Measurements from ENCODE around the gene TRDMT1.
A peak's percentile ranks its signal among the peaks of the same experiment; 100 is the strongest.

Gene TRDMT1

GRCh38 chr10:17200912-17201793 is at the start of gene TRDMT1:
TSS of gene TRDMT1 (minus strand) at chr10:17201672. CDS start at chr10:17201634, 38 bp downstream.
- peak; percentile 62 to 80 (median 66) for DNase-seq (ENCODE audit: low read depth in 3 of 3)

GRCh38 chr10:17250736-17251135 is 49.3 kb upstream of the TRDMT1 start:
- DNase-seq (ENCODE audit: low read depth in 3 of 3), result no peak

DNA sequence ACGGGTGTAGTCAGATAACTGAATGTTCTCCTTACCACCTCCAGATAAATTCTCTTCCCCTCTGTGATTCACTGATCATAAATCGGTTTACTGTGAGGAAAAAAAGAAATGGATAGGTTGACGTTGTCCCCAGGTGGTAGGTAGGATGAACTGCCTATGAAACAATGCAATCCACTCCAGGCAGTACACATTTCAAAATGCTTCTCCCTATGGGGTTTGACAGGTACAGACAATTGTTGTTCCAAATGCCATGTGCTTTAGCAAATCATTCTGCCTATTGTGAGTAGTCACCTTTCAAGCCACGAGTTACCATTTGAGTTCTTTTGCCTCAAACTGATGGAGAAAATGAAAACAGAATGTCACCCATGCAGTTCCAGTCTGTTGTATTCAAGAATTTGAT is 48.3 kb upstream of the TRDMT1 start:
- no peak for DNase-seq (ENCODE audit: low read depth in 3 of 3)

- DNase-seq (ENCODE audit: low read depth in 3 of 3), result no peak
Observed at GRCh38 chr10:17248964-17249363, 47.5 kb upstream of the TRDMT1 start.

DNA sequence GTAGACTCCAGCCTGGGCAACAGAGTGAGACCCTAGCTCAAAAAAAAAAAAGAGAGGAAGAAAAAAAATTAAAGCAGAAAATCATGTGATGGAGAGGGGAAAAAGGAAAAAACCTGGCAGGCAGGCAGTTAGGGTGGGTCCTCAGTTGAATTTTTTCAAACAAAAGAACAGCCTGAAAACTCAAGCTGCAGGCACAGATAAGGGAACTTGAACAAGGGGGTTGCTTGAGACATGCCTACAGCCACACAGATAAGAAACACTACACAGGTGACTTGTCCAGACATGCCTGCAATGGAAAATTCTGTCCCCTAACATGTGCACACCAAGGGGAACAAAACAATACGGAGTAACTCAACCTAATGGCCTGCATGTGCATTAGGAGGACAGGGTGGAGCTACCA is 45.7 kb upstream of the TRDMT1 start:
- no peak for DNase-seq (ENCODE audit: low read depth in 3 of 3)

GRCh38 chr10:17244700-17245365 is 43.4 kb upstream of the TRDMT1 start:
- DNase-seq (ENCODE audit: low read depth in 3 of 3), result no peak

GRCh38 chr10:17241611-17242333 is 40.3 kb upstream of the TRDMT1 start:
- no peak for DNase-seq (ENCODE audit: low read depth in 3 of 3)

- DNase-seq (ENCODE audit: low read depth in 3 of 3), result no peak
Observed at GRCh38 chr10:17240616-17241015, 39.1 kb upstream of the TRDMT1 start.

- no peak for DNase-seq (ENCODE audit: low read depth in 3 of 3)
Observed at GRCh38 chr10:17240096-17240495, 38.6 kb upstream of the TRDMT1 start.

DNA sequence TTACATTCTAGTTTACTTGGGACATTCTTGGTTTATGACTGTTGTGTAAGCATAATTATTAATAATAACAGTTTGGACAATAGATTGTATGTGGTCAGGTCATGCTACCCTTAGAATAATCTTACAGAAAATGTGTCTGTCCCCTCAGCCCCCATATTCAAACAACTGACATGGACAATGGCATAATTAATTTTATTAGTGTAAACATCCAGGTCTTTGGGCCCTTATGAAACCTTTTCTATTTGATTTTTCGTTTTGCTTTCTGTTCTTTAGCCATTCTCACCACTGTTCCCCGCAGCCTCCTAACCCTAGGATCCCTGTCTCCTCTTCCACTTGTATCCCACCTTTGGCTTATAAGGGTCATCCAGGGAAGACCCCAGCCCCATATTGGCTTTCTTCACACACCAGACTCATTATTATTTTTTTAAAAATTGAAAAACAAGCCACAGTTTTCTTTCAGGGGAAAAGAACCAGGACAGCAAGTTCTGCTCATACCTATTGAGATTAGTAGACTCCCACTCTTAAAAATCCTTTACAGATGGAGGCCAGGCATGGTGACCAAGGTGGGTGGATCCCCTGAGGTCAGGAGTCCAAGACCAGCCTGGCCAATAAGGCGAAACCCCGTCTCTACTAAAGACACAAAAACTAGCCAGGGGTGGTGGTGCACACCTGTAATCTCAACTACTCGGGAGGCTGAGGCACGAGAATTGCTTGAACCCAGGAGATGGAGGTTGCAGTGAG is 38.0 kb upstream of the TRDMT1 start:
- DNase-seq (ENCODE audit: low read depth in 3 of 3), result no peak

DNA sequence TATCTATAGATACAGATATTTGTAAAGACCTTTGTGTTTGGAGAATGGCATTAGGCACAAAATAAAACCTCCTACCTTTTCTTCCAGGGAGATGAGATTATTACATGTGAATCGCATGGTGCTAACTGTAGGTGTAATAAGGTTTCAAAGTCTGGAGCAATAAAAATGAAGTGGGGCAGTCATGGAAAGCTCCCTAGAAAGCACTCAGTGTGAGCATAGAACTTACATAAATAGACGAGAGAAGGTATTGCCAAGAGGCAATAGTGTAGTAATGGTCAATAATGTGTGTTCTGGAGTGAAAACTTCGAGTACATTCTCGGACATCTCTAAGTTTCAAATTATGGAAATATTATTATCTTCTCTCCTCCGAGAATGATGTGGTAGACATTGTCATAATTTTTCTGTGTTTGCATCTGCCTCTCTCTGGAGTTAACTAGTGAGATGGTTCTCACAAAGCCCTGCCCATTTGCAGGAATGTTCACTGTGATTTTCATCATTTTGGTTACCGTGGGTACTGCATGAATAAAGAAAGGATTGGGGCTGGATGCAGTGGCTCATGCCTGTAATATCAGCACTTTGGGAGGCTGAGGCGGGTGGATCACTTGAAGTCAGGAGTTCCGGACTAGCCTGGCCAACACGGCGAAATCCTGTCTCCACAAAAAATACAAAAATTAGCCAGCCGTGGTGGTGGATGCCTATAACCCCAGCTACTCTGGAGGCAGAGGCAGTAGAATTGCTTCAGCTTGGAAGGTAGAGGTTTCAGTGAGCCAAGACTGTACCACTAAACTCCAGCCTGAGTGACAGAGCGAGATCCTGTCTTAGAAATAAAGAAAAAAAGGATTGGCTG is 37.2 kb upstream of the TRDMT1 start:
- no peak for DNase-seq (ENCODE audit: low read depth in 3 of 3)

GRCh38 chr10:17237915-17238444 is 36.5 kb upstream of the TRDMT1 start:
- DNase-seq (ENCODE audit: low read depth in 3 of 3), result no peak

GRCh38 chr10:17237149-17237527 is 35.7 kb upstream of the TRDMT1 start:
- no peak for DNase-seq (ENCODE audit: low read depth in 3 of 3)

DNA sequence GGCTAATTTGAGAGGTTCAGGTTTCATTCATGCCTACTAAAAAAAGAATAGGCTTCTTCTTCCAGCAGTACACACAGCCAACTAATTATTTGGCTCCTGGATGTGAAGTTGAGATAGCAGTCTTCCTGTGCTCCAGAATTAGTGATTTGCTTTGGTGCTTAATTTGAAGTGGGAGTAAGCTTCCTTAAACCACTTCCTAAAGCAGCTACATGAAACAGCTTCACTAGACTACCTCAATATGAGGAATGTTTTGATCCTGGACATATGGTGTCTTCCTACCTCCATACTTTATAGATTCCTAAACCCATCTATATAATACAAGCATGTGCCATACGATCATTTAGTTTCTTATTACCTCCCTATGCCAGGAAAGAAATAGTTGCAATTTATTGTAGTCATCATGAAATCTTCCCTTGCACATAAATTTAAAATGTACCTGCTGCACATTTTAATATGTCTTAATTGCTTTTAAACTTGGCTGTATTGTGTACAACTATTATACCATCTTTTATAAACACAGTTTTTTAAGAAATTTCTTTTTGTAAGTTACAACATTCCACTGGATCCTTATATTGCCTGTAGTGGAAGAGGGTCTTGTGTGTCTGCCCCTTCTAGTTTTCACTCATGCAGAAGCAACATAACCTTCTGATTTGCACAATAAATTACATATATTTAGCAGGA is 35.1 kb upstream of the TRDMT1 start:
- no peak for DNase-seq (ENCODE audit: low read depth in 3 of 3)

GRCh38 chr10:17235136-17235535 is 33.7 kb upstream of the TRDMT1 start:
- DNase-seq (ENCODE audit: low read depth in 3 of 3), result no peak

GRCh38 chr10:17234431-17234945 is 33.0 kb upstream of the TRDMT1 start:
- no peak for DNase-seq (ENCODE audit: low read depth in 3 of 3)

DNA sequence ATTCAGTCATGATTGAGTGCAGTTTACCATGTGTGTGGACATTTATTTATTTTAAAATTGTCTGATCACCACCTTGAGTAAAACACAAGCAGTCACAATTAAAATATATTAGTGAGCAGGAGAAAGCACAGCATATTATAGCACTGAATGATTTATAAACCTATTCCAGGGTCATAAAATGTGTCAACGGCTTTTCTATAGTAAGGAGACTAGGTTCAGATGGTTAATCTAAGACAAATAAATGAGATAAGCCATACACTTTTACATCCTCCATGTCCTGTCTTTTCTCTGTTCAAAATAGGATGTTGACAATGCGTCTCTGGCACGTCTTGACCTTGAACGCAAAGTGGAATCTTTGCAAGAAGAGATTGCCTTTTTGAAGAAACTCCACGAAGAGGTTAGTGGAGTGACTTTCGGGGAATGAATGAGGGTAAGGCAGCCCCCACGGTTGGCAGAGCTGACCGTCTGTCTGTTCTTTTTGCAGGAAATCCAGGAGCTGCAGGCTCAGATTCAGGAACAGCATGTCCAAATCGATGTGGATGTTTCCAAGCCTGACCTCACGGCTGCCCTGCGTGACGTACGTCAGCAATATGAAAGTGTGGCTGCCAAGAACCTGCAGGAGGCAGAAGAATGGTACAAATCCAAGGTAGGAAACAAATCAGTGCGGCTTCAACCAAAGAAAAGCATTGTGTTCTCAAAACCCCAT is 32.0 kb upstream of the TRDMT1 start:
- no peak for DNase-seq (ENCODE audit: low read depth in 3 of 3)

DNA sequence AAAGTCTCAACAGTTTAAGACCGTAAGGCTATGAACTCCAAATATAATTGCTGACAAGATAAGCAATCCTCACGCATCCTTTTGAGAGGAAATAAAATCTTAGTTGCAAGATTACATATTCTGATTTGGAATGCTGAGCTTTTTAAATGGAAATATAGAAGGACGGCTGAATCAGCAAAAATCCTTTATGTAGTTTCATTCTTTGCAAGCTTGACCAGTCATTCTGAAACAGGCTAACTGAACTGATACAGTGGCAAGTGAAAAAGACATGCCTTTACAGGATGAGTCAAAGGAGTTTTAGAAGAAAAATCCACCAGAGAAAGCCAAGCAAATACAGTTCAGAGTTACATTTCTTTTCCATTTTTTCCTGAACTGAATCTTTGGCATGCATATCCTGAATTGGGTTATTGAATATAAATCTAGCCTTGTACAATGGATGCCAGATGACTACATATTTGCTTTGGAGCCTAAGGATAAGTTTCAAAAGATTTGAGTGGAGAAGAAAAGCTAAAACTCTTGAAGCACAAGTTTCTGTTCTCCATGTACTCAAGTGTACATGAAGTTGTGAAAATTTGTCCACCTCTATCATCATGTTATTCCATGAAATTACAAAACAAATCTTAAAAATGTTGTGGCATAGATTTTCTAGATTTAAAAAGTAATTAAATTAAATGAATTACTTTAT is 30.9 kb upstream of the TRDMT1 start:
- no peak for DNase-seq (ENCODE audit: low read depth in 3 of 3)

GRCh38 chr10:17231788-17232187 is 30.3 kb upstream of the TRDMT1 start:
- no peak for DNase-seq (ENCODE audit: low read depth in 3 of 3)
